CD4-positive, CD25-positive, alpha-beta regulatory T cell (primary cell): ENCODE data around the gene EDC3. TPM values are rescaled to one million over a fixed set of nuclear protein-coding genes. Genes with fewer than 3 reads are reported as not detected.

Source experiments
- ATAC-seq, 2 donors: fragments of 150-1000 bp; cut with Tn5 transposase; one replicate each; pipeline ENCODE4 v1.10.0; 2021; ENCODE audit warnings: low read depth in 2 of 2, moderate number of reproducible peaks in 2 of 2, moderate library complexity in 1 of 2
- DNase-seq, 3 donors: peaks; one replicate each; pipeline versions ENCODE4 v3.0.0 to v3.0.0-alpha.2; 2012 to 2022; ENCODE audit warnings: mixed read lengths in 1 of 3
- H3K27ac ChIP-seq: one replicate; pipeline ENCODE4 v1.7.0; 2013; ENCODE audit warnings: mild to moderate bottlenecking, low read length; ENCODE audit not compliant: insufficient read depth, poor library complexity, severe bottlenecking
- H3K27me3 ChIP-seq: one replicate; pipeline ENCODE4 v1.7.0; 2013; ENCODE audit warnings: low read length; ENCODE audit not compliant: control insufficient read depth, insufficient read depth
- H3K36me3 ChIP-seq: one replicate; pipeline ENCODE4 v1.7.0; 2013; ENCODE audit warnings: mild to moderate bottlenecking, low read length, moderate library complexity; ENCODE audit not compliant: control insufficient read depth, insufficient read depth
- H3K4me1 ChIP-seq: 2 replicates; pipeline ENCODE4 v1.7.0; 2013; ENCODE audit warnings: mild to moderate bottlenecking, low read length; ENCODE audit not compliant: insufficient read depth, control insufficient read depth, poor library complexity, severe bottlenecking
- H3K4me3 ChIP-seq: one replicate; pipeline ENCODE4 v1.7.0; 2013; ENCODE audit warnings: low read depth, mild to moderate bottlenecking, low read length, moderate library complexity
- H3K9me3 ChIP-seq, 2 experiments: 1 replicate in 1 of 2; 2 replicates in 1 of 2; pipeline ENCODE4 v1.7.0; 2013; ENCODE audit warnings: low read length in 2 of 2, mild to moderate bottlenecking in 1 of 2, moderate library complexity in 1 of 2; ENCODE audit not compliant: control insufficient read depth in 2 of 2
- H3K27ac Mint-ChIP-seq, 3 donors: one replicate each; pipeline ENCODE4 v1.8.0; 2020 to 2022; ENCODE audit warnings: mild to moderate bottlenecking in 3 of 3, mixed read lengths in 3 of 3, moderate library complexity in 2 of 3
- H3K27me3 Mint-ChIP-seq: one replicate; pipeline ENCODE4 v1.8.0; 2022; ENCODE audit warnings: mild to moderate bottlenecking, mixed read lengths
- H3K36me3 Mint-ChIP-seq: one replicate; pipeline ENCODE4 v1.8.0; 2020; ENCODE audit warnings: mixed read lengths
- H3K4me1 Mint-ChIP-seq, 4 donors: one replicate each; pipeline ENCODE4 v1.8.0; 2020 to 2022; ENCODE audit warnings: mixed read lengths in 4 of 4, mild to moderate bottlenecking in 1 of 4
- H3K4me3 Mint-ChIP-seq, 4 donors: one replicate each; pipeline ENCODE4 v1.8.0; 2020 to 2022; ENCODE audit warnings: mild to moderate bottlenecking in 4 of 4, mixed read lengths in 4 of 4, moderate library complexity in 3 of 4
- H3K9me3 Mint-ChIP-seq, 7 donors: one replicate each; pipeline ENCODE4 v1.8.0; 2020 to 2022; ENCODE audit warnings: mixed read lengths in 7 of 7, mild to moderate bottlenecking in 3 of 7, moderate library complexity in 2 of 7
- polyA plus RNA-seq, 4 donors: library from polyadenylated mRNA; unstranded; fragments of 300-500 nt; fragmentation: Illumina TruSeq; gene quantifications; one replicate each; pipeline ENCODE4 v1.2.3, GENCODE V29; 2021
- total RNA-seq: library from RNA; stranded (reverse); gene quantifications from one replicate; pipeline ENCODE4 v1.2.3, GENCODE V29; 2022

EDC3 gene
- total and polyA plus RNA-seq, 5 donors from 2014 or later = 22.2 to 30.2 (median 25.9) TPM

DNA sequence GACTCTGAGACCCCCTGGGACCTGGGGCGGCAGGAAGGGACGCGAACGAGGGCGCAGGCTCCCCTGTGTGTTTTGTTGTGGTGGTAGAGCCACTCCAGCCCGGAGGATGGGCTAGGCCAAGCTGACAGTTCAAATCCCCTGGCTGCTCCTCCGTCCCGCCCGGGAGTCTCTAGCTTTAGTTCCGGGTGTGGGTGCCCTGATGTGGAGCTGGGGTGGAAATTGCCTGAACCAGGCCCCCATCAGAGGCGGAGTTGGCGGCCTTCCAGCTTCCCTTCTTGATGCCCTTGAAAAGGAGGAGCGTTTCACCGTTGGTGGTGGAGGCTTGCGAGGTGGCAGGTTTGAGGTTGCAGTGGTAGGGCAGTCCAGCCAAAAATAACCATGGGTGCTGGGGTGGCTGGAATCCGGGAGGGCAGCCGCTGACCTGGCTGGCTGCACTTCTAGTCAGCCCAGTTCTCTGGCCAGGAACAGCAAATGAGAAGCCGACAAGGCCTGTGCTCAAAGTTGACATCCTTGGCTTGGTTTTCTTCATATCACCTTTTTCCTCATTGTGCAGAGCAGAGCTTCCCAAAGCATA, 79.4 kb downstream of the EDC3 start:
- H3K36me3 Mint-ChIP-seq = peaks cover 17% of the 10 kb centered on the region
- Histone ChIP-seq H3K36me3 (peaks cover 29% of the 10 kb centered on the region), H3K4me1 (peaks cover 50% of the 10 kb centered on the region), H3K4me3 (peak overlapping the region; percentile 83), H3K27ac (peak overlapping the region; percentile 97), H3K27me3 (no peaks in the 10 kb centered on the region), H3K9me3 (no peaks in the 10 kb centered on the region)
- H3K27ac Mint-ChIP-seq = peak overlapping the region; percentile 95 to 97 (median 96)
- DNase-seq = peak; percentile 54 to 61 (median 60)
- H3K4me1 Mint-ChIP-seq = peaks cover 5 to 57% (median 36%) of the 10 kb centered on the region in 4 donors
- no peaks in the 10 kb centered on the region for H3K27me3 Mint-ChIP-seq
- no peak for ATAC-seq
- H3K9me3 Mint-ChIP-seq = no peaks in the 10 kb centered on the region
- H3K4me3 Mint-ChIP-seq = peak overlapping the region; percentile 93 to 99 (median 96)

DNA sequence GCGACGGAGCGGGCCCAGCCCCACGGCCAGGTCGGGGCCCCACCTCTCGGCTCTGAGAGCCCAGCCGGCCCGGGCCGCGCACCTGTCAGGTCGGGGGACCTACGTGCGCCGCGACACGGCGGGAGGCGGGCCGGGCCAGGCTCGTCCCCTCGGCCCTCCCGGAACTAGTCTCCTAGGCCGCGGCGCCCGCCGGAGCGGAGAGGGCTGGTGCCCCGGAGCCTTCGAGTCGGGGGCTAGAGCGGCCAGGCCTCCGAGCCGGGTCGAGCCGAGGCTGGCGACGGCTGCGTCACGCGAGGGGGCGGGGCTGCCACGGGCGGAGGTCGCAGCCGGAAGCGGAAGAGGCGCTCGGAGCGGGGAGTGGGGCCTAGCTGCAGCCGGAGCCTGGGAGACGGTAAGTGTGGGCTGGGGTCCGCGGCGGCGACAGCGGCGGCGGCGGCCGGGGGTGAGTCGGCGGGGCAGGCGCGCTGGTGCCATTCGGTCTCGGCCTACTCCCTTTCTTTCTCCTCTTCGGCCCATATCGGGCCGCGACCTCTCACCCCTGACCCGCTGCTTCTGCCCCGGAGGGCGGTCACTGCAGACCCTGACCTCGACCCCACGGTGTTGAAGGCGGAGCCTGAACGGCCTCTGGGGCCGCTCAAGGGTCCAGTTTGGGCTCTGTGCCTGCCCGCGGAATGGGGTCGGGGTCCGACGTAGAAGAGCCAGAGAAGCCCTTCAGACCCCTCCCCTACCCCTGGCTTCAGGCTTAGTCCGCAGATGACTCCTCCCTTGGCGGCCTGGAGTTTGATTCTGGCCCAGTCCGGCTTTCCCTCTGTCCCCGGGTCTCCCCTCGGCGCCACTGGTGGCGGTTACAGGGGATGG, 80.1 kb downstream of the EDC3 start, which contains the start of gene CLK3:
CLK3 (plus strand) TSS at position 329 of the 858 bp plus-strand sequence. CDS start 3,361 bp downstream, outside the sequence.
- peak within 1 kb of the TSS; percentile 83 for H3K4me3 ChIP-seq

DNA sequence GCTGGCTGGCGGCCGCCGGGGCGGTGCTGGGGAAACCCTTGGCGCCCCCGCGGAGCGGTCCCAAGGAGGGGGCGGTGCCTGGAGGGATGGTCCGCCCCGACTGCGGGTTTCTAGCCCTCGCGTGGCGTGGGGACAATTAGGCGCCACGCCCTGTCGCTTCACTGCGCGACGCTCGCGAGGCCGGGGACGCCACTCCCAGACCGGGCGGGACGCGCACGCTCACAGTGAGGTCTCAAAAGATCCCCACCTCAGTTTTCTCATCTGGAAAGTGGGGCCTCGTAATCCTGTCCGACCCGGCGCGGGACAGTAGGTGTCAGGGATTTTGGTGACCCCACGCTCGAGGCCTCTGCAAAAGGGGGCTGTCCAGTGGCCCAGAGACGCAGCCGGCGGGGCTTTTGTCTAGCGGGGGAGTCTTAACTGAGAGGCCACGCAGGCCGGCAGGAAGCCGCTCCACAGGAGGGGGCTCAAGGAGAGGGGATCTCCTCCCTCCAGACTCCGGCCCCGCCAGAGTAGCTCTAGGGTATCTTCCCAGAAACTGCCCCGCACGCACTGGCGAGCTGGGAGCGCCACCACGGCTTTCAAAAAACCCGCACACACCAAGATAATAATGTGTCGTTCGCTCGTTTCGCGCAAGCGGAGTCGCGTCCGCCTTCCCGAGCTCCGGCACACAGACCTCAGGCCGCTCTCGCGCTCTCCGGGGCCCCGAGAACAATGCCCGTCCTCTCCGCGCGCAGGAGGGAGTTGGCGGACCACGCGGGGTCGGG, 80.9 kb downstream of the EDC3 start:
- Histone ChIP-seq H3K27ac (peak overlapping the region; percentile 97), H3K27me3 (no peaks in the 10 kb centered on the region), H3K4me3 (peak overlapping the region; percentile 66), H3K4me1 (peaks cover 38% of the 10 kb centered on the region), H3K36me3 (peaks cover 14% of the 10 kb centered on the region), H3K9me3 (no peaks in the 10 kb centered on the region)
- Mint-ChIP-seq H3K36me3 (peaks cover 6% of the 10 kb centered on the region), H3K4me1 (peaks cover 0 to 43% (median 28%) of the 10 kb centered on the region in 4 donors), H3K9me3 (no peaks in the 10 kb centered on the region), H3K4me3 (peak overlapping the region; percentile 93 to 99 (median 96)), H3K27ac (peak overlapping the region; percentile 93 to 98 (median 96)), H3K27me3 (no peaks in the 10 kb centered on the region)
- peak; percentile 65 to 70 for ATAC-seq
- peak; percentile 89 to 92 (median 91) for DNase-seq

More for the DNA sequence above, 80.1 kb downstream of the EDC3 start, which contains the start of gene CLK3:
- no peaks in the 10 kb centered on the region for H3K27me3 Mint-ChIP-seq
- H3K27me3 ChIP-seq = no peaks in the 10 kb centered on the region
- H3K27ac Mint-ChIP-seq = peak within 1 kb of the TSS; percentile 96 to 98 (median 97)
- peak; percentile 92 to 97 (median 96) for DNase-seq
- H3K4me1 ChIP-seq = peaks cover 44% of the 10 kb centered on the region
- H3K9me3 Mint-ChIP-seq = no peaks in the 10 kb centered on the region
- H3K36me3 ChIP-seq = peaks cover 23% of the 10 kb centered on the region
- peak within 1 kb of the TSS; percentile 97 for H3K27ac ChIP-seq
- peak within 1 kb of the TSS; percentile 93 to 99 (median 96) for H3K4me3 Mint-ChIP-seq
- H3K36me3 Mint-ChIP-seq = peaks cover 10% of the 10 kb centered on the region
- ATAC-seq = peak; percentile 78 to 82
- H3K9me3 ChIP-seq = no peaks in the 10 kb centered on the region
- peaks cover 0 to 51% (median 31%) of the 10 kb centered on the region in 4 donors for H3K4me1 Mint-ChIP-seq

DNA sequence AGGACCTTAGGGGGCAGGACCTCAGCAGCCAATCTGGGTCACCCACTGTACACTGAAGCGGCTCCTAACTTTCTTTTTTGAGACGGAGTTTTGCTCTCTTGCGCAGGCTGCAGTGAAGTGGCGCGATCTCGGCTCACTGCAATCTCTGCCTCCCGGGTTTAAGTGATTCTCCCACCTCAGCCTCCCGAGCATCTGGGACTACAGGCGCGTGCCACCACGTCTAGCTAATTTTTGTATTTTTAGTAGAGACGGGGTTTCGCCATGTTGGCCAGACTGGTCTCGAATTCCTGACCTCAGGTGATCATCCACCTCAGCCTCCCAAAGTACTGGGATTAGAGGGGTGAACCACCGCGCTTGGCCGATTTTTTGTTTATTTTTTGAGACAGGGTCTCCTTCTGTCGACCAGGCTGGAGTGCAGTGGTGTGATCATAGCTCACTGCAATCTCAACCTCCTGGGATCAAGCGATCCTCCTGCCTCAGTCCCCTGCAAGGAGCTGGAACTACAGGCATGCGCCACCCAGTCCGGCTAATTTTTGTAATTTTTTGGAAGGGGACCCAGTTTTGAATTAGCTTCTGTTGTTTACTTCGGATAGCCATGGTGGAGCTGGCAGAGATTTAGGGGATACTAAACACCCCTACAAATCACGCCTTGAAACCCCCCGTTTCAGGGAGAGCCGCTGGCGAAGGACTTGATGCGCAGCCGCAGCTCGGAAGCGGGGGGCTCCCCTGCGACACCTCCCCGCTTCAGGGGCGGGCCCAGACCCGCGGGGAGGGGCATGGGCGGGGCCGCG, 81.7 kb downstream of the EDC3 start:
- Histone ChIP-seq H3K36me3 (peaks cover 7% of the 10 kb centered on the region), H3K9me3 (no peaks in the 10 kb centered on the region), H3K27me3 (no peaks in the 10 kb centered on the region), H3K4me3 (peak overlapping the region; percentile 73), H3K27ac (peak overlapping the region; percentile 97), H3K4me1 (peaks cover 38% of the 10 kb centered on the region)
- Mint-ChIP-seq H3K9me3 (no peaks in the 10 kb centered on the region), H3K4me3 (peak overlapping the region; percentile 38 to 99 (median 78)), H3K27me3 (no peaks in the 10 kb centered on the region), H3K27ac (peak overlapping the region in 2 of 3 donors; percentile 43 to 96), H3K36me3 (peaks cover 6% of the 10 kb centered on the region), H3K4me1 (peaks cover 0 to 35% (median 24%) of the 10 kb centered on the region in 4 donors)
- no peak for DNase-seq
- no peak for ATAC-seq

DNA sequence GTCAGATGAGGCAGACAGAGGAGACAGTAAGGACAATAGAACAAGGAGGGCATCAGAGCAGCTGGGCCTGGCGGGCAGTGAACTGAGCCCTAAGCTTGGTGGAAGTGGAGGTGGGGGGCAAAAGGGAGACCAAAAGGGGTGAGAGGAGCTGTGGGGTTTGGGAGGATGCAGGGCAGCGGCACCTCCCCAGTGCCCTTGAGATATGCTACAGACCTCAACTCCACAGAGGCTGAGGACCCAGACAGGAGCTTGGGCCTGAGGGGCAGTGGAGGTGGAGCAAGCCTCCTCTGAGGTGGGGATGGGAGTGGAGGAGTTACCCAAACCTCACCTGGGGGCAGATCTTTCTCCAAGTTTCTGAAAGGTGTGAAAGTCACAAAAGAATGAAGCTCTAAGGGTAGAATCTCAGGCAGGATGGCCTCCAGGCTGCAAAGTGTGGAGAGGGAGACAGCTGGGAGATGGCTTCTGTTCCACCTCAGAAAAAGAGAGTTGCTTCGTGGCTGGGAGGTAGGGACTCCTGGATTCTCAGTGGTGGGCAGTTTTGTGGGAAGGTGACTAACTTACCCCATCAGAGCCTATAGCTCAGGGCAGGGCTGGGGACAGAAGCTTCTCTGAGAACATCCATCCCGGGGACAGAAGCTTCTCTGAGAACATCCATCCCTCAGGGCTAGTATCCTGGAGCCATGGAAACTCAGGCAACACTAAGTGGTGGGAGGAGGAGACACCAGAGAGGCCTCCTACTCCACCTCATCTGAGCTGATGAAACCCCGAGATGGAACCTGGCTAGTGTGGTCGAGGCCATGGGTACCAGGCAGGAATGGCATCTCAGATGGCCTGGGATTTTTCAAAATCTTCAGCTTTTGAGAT, 82.5 kb downstream of the EDC3 start:
- Mint-ChIP-seq H3K4me3 (peak overlapping the region; percentile 77 to 99 (median 78)), H3K27me3 (no peaks in the 10 kb centered on the region), H3K4me1 (peaks cover 0 to 27% (median 22%) of the 10 kb centered on the region in 4 donors), H3K9me3 (no peaks in the 10 kb centered on the region), H3K36me3 (peaks cover 6% of the 10 kb centered on the region), H3K27ac (peak overlapping the region; percentile 88 to 96 (median 90))
- Histone ChIP-seq H3K27me3 (no peaks in the 10 kb centered on the region), H3K4me1 (peaks cover 30% of the 10 kb centered on the region), H3K9me3 (no peaks in the 10 kb centered on the region), H3K27ac (peak overlapping the region; percentile 14), H3K36me3 (no peaks in the 10 kb centered on the region), H3K4me3 (no peak overlapping the region)
- no peak for ATAC-seq
- DNase-seq = no peak

DNA sequence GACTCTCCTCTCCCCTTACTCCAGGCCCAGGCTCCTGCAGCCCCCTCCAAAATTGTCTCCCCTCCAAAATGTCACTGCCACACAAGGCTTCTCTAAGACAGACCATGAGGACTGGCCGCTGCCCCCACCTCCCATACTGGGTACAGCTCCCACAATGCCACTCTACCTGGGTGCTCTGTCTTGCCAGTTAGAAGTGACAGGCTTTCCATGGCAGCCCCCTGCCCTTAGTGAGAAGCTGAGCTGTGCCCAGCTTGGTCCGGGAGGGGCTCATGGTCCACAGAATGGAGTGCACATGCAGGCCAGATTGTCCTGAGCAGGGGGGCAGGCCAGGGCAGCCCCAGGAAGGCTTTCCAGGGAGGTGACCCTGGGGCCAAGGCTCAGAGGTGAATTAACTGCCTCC, 83.1 kb downstream of the EDC3 start:
- Histone ChIP-seq H3K9me3 (no peaks in the 10 kb centered on the region), H3K36me3 (no peaks in the 10 kb centered on the region), H3K4me1 (peaks cover 24% of the 10 kb centered on the region), H3K4me3 (no peak overlapping the region), H3K27me3 (no peaks in the 10 kb centered on the region), H3K27ac (no peak overlapping the region)
- H3K27me3 Mint-ChIP-seq = no peaks in the 10 kb centered on the region
- DNase-seq (no peak), ATAC-seq (no peak)
- H3K9me3 Mint-ChIP-seq = no peaks in the 10 kb centered on the region
- H3K36me3 Mint-ChIP-seq = peaks cover 1% of the 10 kb centered on the region
- peak overlapping the region; percentile 48 to 99 (median 77) for H3K4me3 Mint-ChIP-seq
- H3K27ac Mint-ChIP-seq = peak overlapping the region; percentile 88 to 96 (median 90)
- peaks cover 0 to 21% (median 17%) of the 10 kb centered on the region in 4 donors for H3K4me1 Mint-ChIP-seq
